ENCODE data around the gene DIS3L2. TPM values are rescaled to one million over a fixed set of nuclear protein-coding genes. Genes with fewer than 3 reads are reported as not detected.
"Not testable (repeated sequence)": the region's sequence is repeated elsewhere in the genome, so short reads cannot be mapped to it uniquely, and the experiment has no call there.

DIS3L2 gene
- total and polyA plus RNA-seq, 2 of the 8 experiments (the other 6 are each of a cell fraction or from before 2014, with no cell fraction given) = 11.5 to 21.6 TPM

GRCh38 chr2:231947112-231947511 lies 14.4 kb upstream of the DIS3L2 start:
- not testable (repeated sequence) for H3K4ac ChIP-seq (replicated peaks; ENCODE audit: insufficient read length, low read depth, low read length); H3K4me2 ChIP-seq (ENCODE audit: insufficient read depth in 1 of 2, low read depth in 2 of 2, low read length in 2 of 2); H3K18ac ChIP-seq (ENCODE audit: extremely low read depth, low read length); DNase-seq (ENCODE audit: low read depth in 1 of 2, low spot score in 2 of 2); H3K4me1 ChIP-seq (replicated peaks in 1 of 4; ENCODE audit: control insufficient read depth in 3 of 4, insufficient read depth in 4 of 4, low read length in 3 of 4); H3K23ac ChIP-seq (ENCODE audit: insufficient read length); H2AFZ ChIP-seq (ENCODE audit: low read length); H3K56ac ChIP-seq (replicated peaks; ENCODE audit: insufficient read length, low read depth, low read length); H4K5ac ChIP-seq (ENCODE audit: insufficient read length, low read depth, low read length); H3K36me3 ChIP-seq (ENCODE audit: control insufficient read depth in 2 of 4, insufficient read depth in 4 of 4, low read length in 3 of 4); H2AK5ac ChIP-seq (ENCODE audit: low read depth, low read length); FAIRE-seq; H3K79me2 ChIP-seq (ENCODE audit: control insufficient read depth in 1 of 2, insufficient read depth in 2 of 2, low read length in 2 of 2); H2BK20ac ChIP-seq (ENCODE audit: low read length); H3K27me3 ChIP-seq (replicated peaks in 1 of 4; ENCODE audit: control insufficient read depth in 3 of 4, extremely low read depth in 1 of 4, insufficient read depth in 3 of 4, low read length in 3 of 4); H4K8ac ChIP-seq (ENCODE audit: extremely low read depth, insufficient read depth, low read length); H4K20me1 ChIP-seq (replicated peaks in 1 of 2; ENCODE audit: control insufficient read depth in 1 of 2, insufficient read depth in 2 of 2, low read length in 2 of 2); H2BK15ac ChIP-seq (ENCODE audit: low read length); H3K9me3 ChIP-seq (ENCODE audit: insufficient read depth in 2 of 2, low read depth in 1 of 2, low read length in 1 of 2); H3K9ac ChIP-seq (replicated peaks in 1 of 4; ENCODE audit: extremely low read depth in 1 of 4, low read depth in 3 of 4, low read length in 3 of 4); H3K23me2 ChIP-seq (ENCODE audit: low read depth, low read length); H2BK120ac ChIP-seq (replicated peaks; ENCODE audit: low read depth, low read length); H4K91ac ChIP-seq (replicated peaks; ENCODE audit: insufficient read length, low read length); H2BK5ac ChIP-seq (ENCODE audit: low read depth, low read length); H2BK12ac ChIP-seq (ENCODE audit: low read depth, low read length); H3K4me3 ChIP-seq (ENCODE audit: extremely low read depth in 1 of 4, insufficient read depth in 2 of 4, low read depth in 3 of 4, low read length in 4 of 4); H3K79me1 ChIP-seq (ENCODE audit: low read depth, low read length); H3K14ac ChIP-seq (ENCODE audit: insufficient read length); H3K27ac ChIP-seq (ENCODE audit: low read depth, low read length)
- 82% methylated on average over 11 of the region's 11 CpGs; no CpG with 5 or more reads in 1 of the 2 experiments for WGBS, 2 experiments (ENCODE audit: extremely low coverage in 1 of 2, insufficient coverage in 1 of 2, insufficient read length in 1 of 2, insufficient replicate concordance in 2 of 2, low coverage in 1 of 2, low lambda C conversion rate in 2 of 2, missing lambda C conversion rate in 1 of 2)
- ChIA-PET CTCF (ENCODE audit: partially characterized antibody) (interaction anchor here (3.5 kb wide), 1 partner anchor 17 kb away, joined by 19 read pairs; no protein-coding TSS in a partner anchor), POLR2A (ENCODE audit: partially characterized antibody) (interaction anchor here (1.6 kb wide), 1 partner anchor 14 kb away, joined by 7 read pairs; the partner anchor contains the start of gene DIS3L2)

Data from H1 (cell line).